HepG2 (cell line): ENCODE data around the gene ZNF484. TPM values are rescaled to one million over a fixed set of nuclear protein-coding genes. Genes with fewer than 3 reads are reported as not detected.

Experiments
- ATAC-seq: fragments of 200-7000 bp; cut with Tn5 transposase; 3 replicates; pipeline ENCODE4 v1.9.1; 2020; ENCODE audit warnings: mild to moderate bottlenecking, moderate library complexity
- BruUV-seq: library from RNA; stranded (reverse); fragments of 400-500 nt; replicated peaks from 2 replicates; lab custom pipeline; 2021; lab: Mats Ljungman, UMichigan
- CTCF ChIA-PET: fragments of 300-600 bp; formaldehyde crosslinking; extraction: SDS; loops from one replicate; lab custom pipeline; 2021; ENCODE audit warnings: low total read pairs, inconsistent platforms, low intra/inter-chr PET ratio; lab: Yijun Ruan, JAX
- POLR2A ChIA-PET: fragments of 350-600 bp; sonication (Branson Sonifier 250); formaldehyde crosslinking; loops from one replicate; lab custom pipeline; 2020; ENCODE audit warnings: antibody characterized with exemption, inconsistent platforms; lab: Yijun Ruan, JAX
- DNase-seq: peaks from one replicate; pipeline ENCODE4 v3.0.0-alpha.2; 2015; ENCODE audit warnings: low spot score
- FAIRE-seq: peaks from 3 replicates; lab custom pipeline; 2011; peaks lifted over from hg19 to GRCh38; lab: Jason Lieb, UNC
- H2AFZ ChIP-seq: one replicate; pipeline ENCODE4 v1.6.1; 2011; ENCODE audit warnings: low read length, inconsistent platforms
- H3K27ac ChIP-seq: fragments of 300-600 bp; 3 replicates; pipeline ENCODE4 v1.8.0; 2011; ENCODE audit warnings: mixed run types, mild to moderate bottlenecking, mixed read lengths, low read length, inconsistent platforms; ENCODE audit not compliant: insufficient read depth; ENCODE audit errors: extremely low read length
- H3K27me3 ChIP-seq, 2 experiments: fragments of 200-600 bp in 1 of 2; 2 replicates in 1 of 2; 3 replicates in 1 of 2; pipeline versions ENCODE4 v1.6.0 to v1.8.0; 2011; ENCODE audit warnings: low read length in 2 of 2, mild to moderate bottlenecking in 2 of 2, moderate library complexity in 2 of 2, inconsistent platforms in 1 of 2; ENCODE audit not compliant: insufficient read depth in 2 of 2, control insufficient read depth in 1 of 2
- H3K36me3 ChIP-seq, 2 experiments: fragments of 200-600 bp in 1 of 2; replicated peaks in 1 of 2; 2 replicates in 1 of 2; 3 replicates in 1 of 2; pipeline versions ENCODE4 v1.5.1 to v1.8.0; 2011; ENCODE audit warnings: low read length in 2 of 2, inconsistent platforms in 1 of 2; ENCODE audit not compliant: insufficient read depth in 2 of 2, control insufficient read depth in 1 of 2
- H3K4me1 ChIP-seq: 2 replicates; pipeline ENCODE4 v1.5.1; 2012; ENCODE audit warnings: low read length, inconsistent platforms; ENCODE audit not compliant: insufficient read depth
- H3K4me2 ChIP-seq: 2 replicates; pipeline ENCODE4 v1.6.0; 2011; ENCODE audit warnings: low read depth, low read length, inconsistent platforms
- H3K4me3 ChIP-seq, 3 experiments: fragments of 200-600 bp in 1 of 3; sonication (generic), shearing (Covaris generic) in 1 of 3; replicated peaks in 1 of 3; 2 replicates each; pipeline ENCODE4 v1.5.1; 2011 to 2016; ENCODE audit warnings: low read length in 3 of 3, inconsistent platforms in 2 of 3, low read depth in 2 of 3, mild to moderate bottlenecking in 2 of 3, control low read depth in 1 of 3, mixed read lengths in 1 of 3; ENCODE audit not compliant: insufficient read depth in 1 of 3
- H3K79me2 ChIP-seq: one replicate; pipeline ENCODE4 v1.6.1; 2011; ENCODE audit warnings: low read length, inconsistent platforms; ENCODE audit not compliant: insufficient read depth
- H3K9ac ChIP-seq: 2 replicates; pipeline ENCODE4 v1.6.0; 2011; ENCODE audit warnings: mild to moderate bottlenecking, low read depth, low read length, inconsistent platforms; ENCODE audit not compliant: insufficient read depth
- H3K9me3 ChIP-seq: 2 replicates; pipeline ENCODE4 v1.5.1; 2012; ENCODE audit warnings: mild to moderate bottlenecking, low read length
- H4K20me1 ChIP-seq: 2 replicates; pipeline ENCODE4 v1.6.0; 2011; ENCODE audit warnings: inconsistent platforms, mild to moderate bottlenecking, low read length, moderate library complexity; ENCODE audit not compliant: insufficient read depth
- ARID2 ChIP-seq: sonication (generic); formaldehyde crosslinking; IDR thresholded peaks from 2 replicates; pipeline ENCODE4 v1.8.1; 2022; ENCODE audit warnings: mild to moderate bottlenecking, missing genetic modification reagents, borderline replicate concordance
- ARID4A ChIP-seq: sonication (generic); formaldehyde crosslinking; IDR thresholded peaks from 2 replicates; pipeline ENCODE4 v1.5.0; 2020; ENCODE audit warnings: mild to moderate bottlenecking, missing genetic modification reagents, borderline replicate concordance
- ARNTL ChIP-seq: sonication (generic); formaldehyde crosslinking; IDR thresholded peaks from 2 replicates; pipeline ENCODE4 v1.4.0; 2020; ENCODE audit warnings: mild to moderate bottlenecking, missing genetic modification reagents
- ATRX ChIP-seq: sonication (generic); formaldehyde crosslinking; IDR thresholded peaks from 2 replicates; pipeline ENCODE4 v1.4.0; 2020; ENCODE audit warnings: missing genetic modification reagents, borderline replicate concordance
- DR1 ChIP-seq: sonication (generic); formaldehyde crosslinking; IDR thresholded peaks from 2 replicates; pipeline ENCODE4 v1.8.0; 2021; ENCODE audit warnings: mild to moderate bottlenecking, missing genetic modification reagents, inconsistent platforms
- HOXA9 ChIP-seq: sonication (generic); formaldehyde crosslinking; IDR thresholded peaks from 2 replicates; pipeline ENCODE4 v1.8.1; 2022; ENCODE audit warnings: missing genetic modification reagents, mild to moderate bottlenecking, moderate library complexity, borderline replicate concordance
- KAT8 ChIP-seq: IDR thresholded peaks from 2 replicates; pipeline ENCODE4 v1.6.1; 2016; ENCODE audit warnings: missing genetic modification reagents, missing compliant biosample characterization
- NR2F1 ChIP-seq, 2 experiments: fragments of 450-650 bp in 1 of 2; formaldehyde crosslinking in 1 of 2; IDR thresholded peaks; 2 replicates each; pipeline versions ENCODE4 v1.5.0 to v1.6.1; 2016 to 2020; ENCODE audit warnings: mild to moderate bottlenecking in 1 of 2, missing compliant biosample characterization in 1 of 2, missing genetic modification reagents in 1 of 2, moderate library complexity in 1 of 2
- PAX8 ChIP-seq: sonication (generic); formaldehyde crosslinking; IDR thresholded peaks from 2 replicates; pipeline ENCODE4 v1.8.0; 2022; ENCODE audit warnings: mild to moderate bottlenecking, missing genetic modification reagents, borderline replicate concordance
- PRDM15 ChIP-seq: sonication (generic); formaldehyde crosslinking; IDR thresholded peaks from 2 replicates; pipeline ENCODE4 v1.4.0; 2020; ENCODE audit warnings: missing genetic modification reagents
- TERF1 ChIP-seq: sonication (generic); formaldehyde crosslinking; IDR thresholded peaks from 2 replicates; pipeline ENCODE4 v1.8.0; 2022; ENCODE audit warnings: mild to moderate bottlenecking, missing genetic modification reagents, moderate library complexity
- ZMAT3 ChIP-seq: sonication (generic); formaldehyde crosslinking; conservative IDR thresholded peaks from 2 replicates; pipeline ENCODE4 v1.7.0; 2021; ENCODE audit warnings: missing genetic modification reagents
- ZNF160 ChIP-seq: sonication (generic); formaldehyde crosslinking; IDR thresholded peaks from 2 replicates; pipeline ENCODE4 v1.8.0; 2022; ENCODE audit warnings: mild to moderate bottlenecking, inconsistent platforms, missing genetic modification reagents
- ZNF460 ChIP-seq: sonication (generic); formaldehyde crosslinking; IDR thresholded peaks from 2 replicates; pipeline ENCODE4 v1.5.1; 2020; ENCODE audit warnings: missing genetic modification reagents, mild to moderate bottlenecking, borderline replicate concordance
- ZNF792 ChIP-seq: IDR thresholded peaks from 2 replicates; pipeline ENCODE4 v1.6.1; 2016
- WGBS: methylation state at CpG from one replicate; pipeline ENCODE4 v1.1.6; 2017; ENCODE audit warnings: low lambda C conversion rate; 5-methylcytosine and 5-hydroxymethylcytosine counted together
- in situ Hi-C: cut with HindIII; loops from 2 replicates; pipeline ENCODE4 v1.10.0; 2017; ENCODE audit warnings: low pct_unique_long_range_greater_than_20kb; ENCODE audit not compliant: extremely low pct_ligation_motif_present
- intact Hi-C: fragments of 100-400 bp; cut with micrococcal nuclease; formaldehyde crosslinking; loops from one replicate; pipeline ENCODE4 v1.10.0; 2022; ENCODE audit not compliant: unreplicated experiment
- polyA plus RNA-seq, 8 experiments: library from polyadenylated mRNA; depleted of rRNA in 3 of 8; stranded (reverse) in 7 of 8; unstranded in 1 of 8; fragments of >200 nt; fragmentation: Illumina TruSeq in 4 of 8; extraction: Trizol in 4 of 8; gene quantifications; 2 replicates each; pipeline versions ENCODE4 v1.2.1 to v1.2.3, GENCODE V29; 2011 to 2016; ENCODE audit warnings: low read depth in 4 of 8, missing spikeins in 1 of 8, mixed read lengths in 1 of 8; ENCODE audit not compliant: insufficient read depth in 1 of 8
- total RNA-seq, 5 experiments: library from RNA; depleted of rRNA; stranded (reverse); fragments of >200 nt; fragmentation: Illumina TruSeq; extraction: Trizol; gene quantifications; 2 replicates each; pipeline ENCODE4 v1.2.3, GENCODE V29; 2016; ENCODE audit warnings: low read depth in 1 of 5

The ZNF484 gene
- total and polyA plus RNA-seq, 2 of the 13 experiments (the other 11 are each of a cell fraction or from before 2014, with no cell fraction given) = 0.96 to 7.2 TPM

- H2AFZ ChIP-seq = no peak overlapping the region
- H3K36me3 ChIP-seq = no peaks in the 10 kb centered on the region
- FAIRE-seq = no peak
- POLR2A ChIA-PET = no interaction called here
- H3K79me2 ChIP-seq = no peaks in the 10 kb centered on the region
- H4K20me1 ChIP-seq = no peaks in the 10 kb centered on the region
- in situ Hi-C loops = no loop called here
- no peak overlapping the region for H3K4me2 ChIP-seq
- intact Hi-C loops = no loop called here
- no peak overlapping the region for H3K9ac ChIP-seq
- H3K4me1 ChIP-seq = peaks cover 12% of the 10 kb centered on the region
- no peak overlapping the region for H3K27ac ChIP-seq
- no peak for ATAC-seq
- 54% methylated on average over 3 of the region's 5 CpGs for WGBS
- H3K9me3 ChIP-seq = no peaks in the 10 kb centered on the region
- no peak overlapping the region for H3K4me3 ChIP-seq
- CTCF ChIA-PET = no interaction called here
- no peak for DNase-seq
- no peak for TF ChIP-seq NR2F1 (CRISPR knock-in tag; IDR thresholded peaks at IDR 0.05)
- TF ChIP-seq DR1 (CRISPR knock-in tag) = no peak
- no peak for TF ChIP-seq PAX8 (CRISPR knock-in tag)
- no peak for TF ChIP-seq PRDM15
- no peak for TF ChIP-seq HOXA9 (CRISPR knock-in tag)
- TF ChIP-seq ARNTL (CRISPR knock-in tag) = no peak
- TF ChIP-seq ZNF460 (CRISPR knock-in tag) = no peak
- TF ChIP-seq TERF1 (CRISPR knock-in tag) = no peak
- TF ChIP-seq ZNF160 (CRISPR knock-in tag) = no peak
- TF ChIP-seq KAT8 (CRISPR knock-in tag) = no peak
- TF ChIP-seq ATRX (CRISPR knock-in tag) = no peak
- TF ChIP-seq ZMAT3 (CRISPR knock-in tag) = no peak
- TF ChIP-seq ARID4A (CRISPR knock-in tag) = no peak
- TF ChIP-seq ARID2 (CRISPR knock-in tag) = no peak
- TF ChIP-seq ZNF792 (CRISPR knock-in tag) = no peak
- no TSS peak for BruUV-seq
- H3K27me3 ChIP-seq = peaks cover 0 to 21% of the 10 kb centered on the region in 2 experiments; a peak in 2 of 5 replicates
Observed at GRCh38 chr9:92887880-92888338, 10.1 kb upstream of the ZNF484 start.
